H1 (cell line): ENCODE measurements around the gene RNASE1. TPM values are rescaled to one million over a fixed set of nuclear protein-coding genes. Genes with fewer than 3 reads are reported as not detected.

Experiments used
- SIN3A ChIP-seq, 2 experiments: IDR thresholded peaks in 1 of 2; conservative IDR thresholded peaks in 1 of 2; 2 replicates each; pipeline ENCODE4 v1.6.1; 2011 to 2012; ENCODE audit warnings: low read length in 2 of 2, improper control_type of control experiment in 1 of 2, low read depth in 1 of 2, mild to moderate bottlenecking in 1 of 2
- polyA plus RNA-seq, 7 experiments: library from polyadenylated mRNA; depleted of rRNA in 3 of 7; stranded (reverse) in 5 of 7; unstranded in 2 of 7; fragments of >200 nt in 5 of 7; fragments of 200-250 nt in 2 of 7; gene quantifications; 1 replicate in 5 of 7; 2 replicates in 1 of 7; 4 replicates in 1 of 7; pipeline versions ENCODE4 v1.2.1 to v1.2.3, GENCODE V29; 2011 to 2013; ENCODE audit warnings: missing spikeins in 2 of 7, mixed read lengths in 2 of 7
- total RNA-seq: library from RNA; stranded (reverse); fragmentation: NEBNext Ultra II Directional; extraction: Animal tissue kit (Norgen Biotek cat#: 25700); gene quantifications from 2 replicates; pipeline ENCODE4 v1.2.1, GENCODE V29; 2021

Gene RNASE1
- total and polyA plus RNA-seq, 2 of the 8 experiments (the other 6 are each of a cell fraction or from before 2014, with no cell fraction given): 2.2 to 13.4 TPM

DNA sequence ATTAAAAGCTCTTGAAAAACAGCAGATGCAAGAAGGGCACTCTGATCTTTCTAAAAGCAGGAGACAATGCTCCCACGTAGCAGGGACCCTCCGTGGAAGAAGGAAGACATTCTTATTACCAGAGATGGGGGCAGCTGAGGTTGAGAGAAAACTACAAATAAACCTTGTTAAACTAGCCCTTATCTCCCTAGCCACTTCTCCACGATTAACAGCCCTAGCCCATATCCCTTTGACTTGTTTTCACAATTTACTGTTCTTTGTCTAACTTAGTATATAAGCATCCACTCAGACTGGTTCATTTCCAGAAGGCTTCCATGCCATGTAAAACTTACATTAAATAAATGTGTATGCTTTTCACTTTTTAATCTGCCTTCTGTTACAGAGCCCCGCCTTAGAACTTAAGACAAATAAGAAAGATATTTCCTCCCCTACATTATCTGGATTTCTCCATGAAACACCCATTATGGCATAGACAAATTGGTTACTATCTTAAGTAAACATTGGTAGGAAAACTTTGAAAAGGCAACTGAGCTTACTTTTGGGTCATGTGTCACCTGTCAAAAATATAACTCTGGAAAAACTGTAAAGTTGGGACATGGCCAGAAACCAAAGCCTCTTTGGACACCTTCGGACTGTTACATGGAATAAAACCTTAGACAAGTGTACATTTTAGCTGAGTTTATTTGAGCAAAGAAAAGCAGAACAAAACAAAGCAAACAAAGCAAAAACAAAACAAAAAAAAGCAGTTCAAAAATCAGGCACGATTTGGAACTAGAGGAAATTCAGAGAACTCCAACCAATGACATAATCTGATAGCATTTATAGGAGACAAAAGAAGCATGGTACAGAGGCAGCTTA is 4.9 kb upstream of the RNASE1 start (continued):
- TF ChIP-seq SIN3A (conservative IDR thresholded peaks at IDR 0.05 in 1 of 2, IDR thresholded peaks at IDR 0.05 in 1 of 2; ENCODE audit: low read depth in 1 of 2, low read length in 2 of 2): no peak
